ENCODE results near the gene DTX2.
"Not testable (repeated sequence)": the region's sequence is repeated elsewhere in the genome, so short reads cannot be mapped to it uniquely, and the experiment has no call there.

DTX2 gene

DNA sequence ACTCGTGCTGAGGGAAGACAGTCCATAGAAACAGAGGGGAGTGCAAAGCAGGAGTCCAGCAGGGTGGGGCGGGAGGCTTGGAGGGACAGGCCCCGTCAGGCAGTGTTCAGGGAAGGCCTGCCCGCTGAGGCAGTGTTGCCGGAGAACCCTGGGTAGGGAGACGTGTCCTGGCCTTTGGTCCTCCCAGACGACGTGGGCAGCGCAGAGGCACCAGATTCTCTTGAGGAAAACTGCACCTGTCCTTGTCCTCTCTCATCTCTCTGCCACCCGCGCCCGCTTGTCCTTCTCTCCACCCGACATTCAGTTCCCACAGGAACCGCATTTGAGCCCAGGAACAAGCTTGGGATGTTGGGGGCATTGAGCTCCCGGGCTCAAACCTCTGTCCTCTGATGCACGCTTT, 34.2 kb downstream of the DTX2 start:
- not testable (repeated sequence) for DNase-seq

DNA sequence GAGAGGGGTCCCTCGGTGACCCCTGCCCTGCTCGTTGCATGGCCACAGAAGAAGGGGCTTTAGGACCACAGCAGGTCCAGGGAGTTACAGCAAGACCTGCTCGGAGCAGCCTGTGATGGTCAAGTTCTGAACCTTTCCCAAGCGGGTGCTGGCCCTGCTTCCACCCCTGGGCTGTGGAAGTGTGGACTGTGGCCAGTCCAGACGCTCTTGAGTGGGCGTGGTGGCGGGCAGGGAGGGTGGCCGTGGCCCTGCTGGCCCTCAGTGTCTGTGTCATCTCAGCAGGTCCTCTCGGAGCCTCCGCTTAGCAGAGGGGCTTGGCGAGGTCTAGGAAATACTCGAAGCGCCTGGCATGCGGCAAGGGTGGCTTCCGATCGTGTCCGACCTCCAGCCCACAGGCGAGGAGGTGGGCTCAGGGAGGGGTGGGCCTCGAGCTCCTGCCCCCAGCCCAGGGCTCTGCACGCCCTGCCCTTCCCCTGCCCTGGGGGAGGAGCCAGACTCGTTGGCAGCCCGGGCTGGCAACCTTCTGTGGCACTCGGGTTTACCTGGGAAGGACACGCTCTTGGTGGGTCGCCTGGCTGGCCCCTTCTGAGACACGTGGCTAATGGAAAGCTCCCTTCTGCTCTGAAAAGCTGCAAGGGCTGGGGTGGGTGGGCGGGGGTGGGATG, 36.5 kb downstream of the DTX2 start:
- not testable (repeated sequence) for DNase-seq

DNA sequence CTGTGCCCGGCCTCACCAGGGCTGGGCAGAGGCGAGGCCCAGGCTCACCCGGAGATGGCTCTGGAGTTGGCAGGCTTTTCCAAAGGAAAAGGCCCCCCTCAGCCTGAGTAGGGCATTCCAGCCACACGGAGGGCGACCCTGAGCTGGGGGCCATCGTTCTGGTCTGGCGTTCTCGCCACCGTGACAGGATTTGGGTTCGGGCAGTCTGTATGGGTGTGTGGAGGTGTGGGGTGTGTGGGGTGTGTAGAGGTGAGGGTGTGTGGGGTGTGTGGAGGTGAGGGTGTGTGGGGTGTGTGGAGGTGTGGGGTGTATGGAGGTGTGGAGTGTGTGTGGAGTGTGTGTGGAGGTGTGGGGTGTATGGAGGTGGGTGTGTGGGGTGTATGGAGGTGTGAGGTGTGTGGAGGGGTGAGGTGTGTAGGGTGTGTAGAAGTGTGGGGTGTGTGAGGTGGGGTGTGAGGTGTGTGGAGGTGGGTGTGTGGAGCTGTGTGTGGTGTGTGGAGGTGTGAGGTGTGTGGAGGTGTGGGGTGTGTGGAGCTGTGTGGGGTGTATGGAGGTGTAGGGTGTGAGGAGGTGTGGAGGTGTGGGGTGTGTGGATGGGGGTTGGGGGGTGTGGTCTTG, 37.2 kb downstream of the DTX2 start:
- not testable (repeated sequence) for DNase-seq

DNA sequence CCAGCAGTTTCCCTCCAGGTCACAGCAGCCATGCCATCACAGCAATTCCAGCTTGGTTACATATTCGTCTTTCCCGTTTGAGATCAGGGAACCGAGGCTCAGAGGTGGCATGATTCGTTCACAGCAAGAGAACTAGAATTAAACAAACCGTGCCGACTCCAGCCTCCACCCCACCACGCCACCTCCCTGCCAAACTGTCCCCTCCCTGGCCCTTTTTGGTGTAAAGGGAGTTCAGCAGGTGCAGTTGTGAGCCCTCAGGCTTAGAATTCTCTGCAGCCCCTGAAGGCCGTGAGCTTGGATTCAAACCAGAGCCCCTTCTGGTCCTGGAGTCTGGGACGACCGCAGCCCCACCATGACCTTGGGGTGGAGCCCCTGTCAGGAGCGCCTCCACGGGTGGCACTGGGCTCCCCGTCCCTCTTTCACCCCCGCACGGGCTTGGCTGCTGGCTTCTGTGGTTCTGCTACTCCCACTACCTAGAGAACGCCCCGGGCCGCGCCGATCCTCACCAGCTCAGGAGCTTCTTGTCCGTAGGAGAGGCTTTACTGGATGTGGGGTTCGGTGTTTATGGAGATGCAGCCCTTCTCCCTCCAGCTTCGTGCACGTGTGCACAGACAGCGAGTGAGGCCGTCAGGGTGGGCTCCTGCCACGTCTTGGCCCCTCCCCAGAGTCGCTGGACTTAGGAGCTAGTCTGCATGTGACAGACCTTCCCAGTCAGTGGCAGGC, 37.9 kb downstream of the DTX2 start:
- DNase-seq = not testable (repeated sequence)

DNA sequence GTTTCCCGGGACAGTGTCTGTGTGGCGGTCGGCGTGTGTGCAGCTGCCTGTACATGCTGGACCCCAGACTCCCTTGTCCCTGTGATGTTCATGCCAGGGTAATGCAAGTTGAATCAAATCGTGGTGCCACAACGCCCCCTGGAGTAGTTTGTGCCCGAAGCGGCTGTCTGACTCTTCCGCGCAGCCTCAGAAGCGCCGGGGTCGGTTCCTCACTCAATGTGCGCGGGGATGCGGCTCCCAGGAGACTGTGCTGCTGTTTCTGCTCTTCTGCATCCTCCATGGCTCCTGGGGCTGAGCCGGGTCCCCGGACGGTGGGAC, 38.4 kb downstream of the DTX2 start:
- not testable (repeated sequence) for DNase-seq

DNA sequence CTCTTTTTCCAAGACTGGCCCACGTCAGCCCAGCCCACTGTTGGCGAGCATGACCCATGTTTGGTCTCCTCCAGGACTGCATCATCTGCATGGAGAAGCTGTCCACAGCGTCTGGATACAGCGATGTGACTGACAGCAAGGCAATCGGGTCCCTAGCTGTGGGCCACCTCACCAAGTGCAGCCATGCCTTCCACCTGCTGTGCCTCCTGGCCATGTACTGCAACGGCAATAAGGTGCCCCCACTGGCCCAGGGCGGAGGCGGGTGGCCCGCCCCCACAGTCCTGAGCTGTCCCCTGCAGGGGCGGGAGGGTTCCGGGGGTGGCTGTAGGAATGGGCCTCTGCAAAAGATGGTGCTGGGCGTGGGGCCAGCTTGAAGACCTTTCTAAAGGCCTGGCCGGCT, 40.7 kb downstream of the DTX2 start:
- not testable (repeated sequence) for DNase-seq

DNA sequence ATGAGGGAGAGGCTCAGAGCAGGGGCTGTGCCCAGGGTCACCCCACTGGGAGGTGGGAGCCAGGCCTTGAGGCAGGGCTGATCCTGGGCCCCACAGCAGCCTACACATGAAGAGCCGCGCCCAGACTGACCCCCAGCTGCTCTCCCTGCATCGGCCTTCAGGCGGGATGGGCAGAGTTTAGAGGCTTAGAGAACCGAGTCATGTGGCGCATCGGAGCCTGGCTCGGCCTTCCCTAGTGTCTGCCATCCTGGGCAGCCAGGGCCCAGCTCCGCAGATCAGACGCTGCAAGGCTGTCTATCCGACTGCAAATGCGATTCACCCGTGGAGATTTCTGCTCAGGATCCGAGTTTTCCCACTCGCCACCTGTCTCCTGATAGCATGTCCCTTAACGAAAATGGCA, 41.3 kb downstream of the DTX2 start:
- DNase-seq = not testable (repeated sequence)

DNA sequence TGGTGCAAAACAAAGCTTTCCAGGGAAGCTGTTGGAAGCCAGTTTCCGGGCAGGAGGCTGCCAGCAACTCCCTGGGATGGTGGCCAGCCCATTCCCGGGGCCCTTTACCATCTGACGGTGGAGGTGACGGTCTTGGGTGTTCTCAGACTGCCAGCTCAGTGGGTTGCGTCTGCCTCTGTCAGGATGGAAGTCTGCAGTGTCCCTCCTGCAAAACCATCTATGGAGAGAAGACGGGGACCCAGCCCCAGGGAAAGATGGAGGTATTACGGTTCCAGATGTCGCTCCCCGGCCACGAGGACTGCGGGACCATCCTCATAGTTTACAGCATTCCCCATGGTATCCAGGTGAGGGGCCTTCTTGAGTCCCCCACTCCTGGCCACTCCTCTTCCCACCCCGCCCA, 41.7 kb downstream of the DTX2 start:
- DNase-seq = not testable (repeated sequence)

DNA sequence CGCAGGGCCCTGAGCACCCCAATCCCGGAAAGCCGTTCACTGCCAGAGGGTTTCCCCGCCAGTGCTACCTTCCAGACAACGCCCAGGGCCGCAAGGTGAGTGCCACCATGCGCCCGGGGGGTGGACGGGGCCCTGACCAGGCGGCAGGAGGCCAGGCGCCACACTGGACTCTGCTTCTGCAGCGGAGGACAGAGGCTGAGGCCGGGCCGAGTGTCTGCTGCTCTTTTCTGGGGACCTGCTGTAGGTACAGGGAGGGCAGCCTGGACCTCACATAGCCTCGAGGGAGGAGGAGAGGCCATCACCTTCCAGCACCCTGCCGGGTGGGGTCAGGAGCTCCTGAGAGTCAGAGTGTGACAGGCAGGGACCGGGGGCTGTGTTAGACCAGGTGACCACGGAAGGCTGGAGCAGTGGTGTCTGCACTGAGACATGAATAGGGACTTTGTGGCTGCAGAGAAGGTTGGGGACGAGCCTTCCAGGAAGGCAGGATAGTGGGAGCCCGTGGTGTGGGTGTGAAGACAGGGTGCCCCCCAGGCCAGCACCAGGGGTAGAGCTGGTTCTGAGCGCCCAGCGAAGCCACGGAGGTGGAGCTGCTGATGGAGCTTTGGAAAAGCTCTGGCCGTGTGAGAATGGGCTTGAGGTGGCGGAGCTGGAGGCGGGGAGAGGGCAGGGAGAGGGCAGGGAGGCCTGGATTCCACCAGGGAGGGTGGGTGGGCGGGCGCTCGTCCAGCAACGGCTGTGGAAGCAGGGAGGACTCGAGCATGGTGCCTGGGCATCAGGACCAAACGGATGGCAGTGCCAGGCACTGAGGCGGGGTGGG, 43.0 kb downstream of the DTX2 start:
- not testable (repeated sequence) for DNase-seq

DNA sequence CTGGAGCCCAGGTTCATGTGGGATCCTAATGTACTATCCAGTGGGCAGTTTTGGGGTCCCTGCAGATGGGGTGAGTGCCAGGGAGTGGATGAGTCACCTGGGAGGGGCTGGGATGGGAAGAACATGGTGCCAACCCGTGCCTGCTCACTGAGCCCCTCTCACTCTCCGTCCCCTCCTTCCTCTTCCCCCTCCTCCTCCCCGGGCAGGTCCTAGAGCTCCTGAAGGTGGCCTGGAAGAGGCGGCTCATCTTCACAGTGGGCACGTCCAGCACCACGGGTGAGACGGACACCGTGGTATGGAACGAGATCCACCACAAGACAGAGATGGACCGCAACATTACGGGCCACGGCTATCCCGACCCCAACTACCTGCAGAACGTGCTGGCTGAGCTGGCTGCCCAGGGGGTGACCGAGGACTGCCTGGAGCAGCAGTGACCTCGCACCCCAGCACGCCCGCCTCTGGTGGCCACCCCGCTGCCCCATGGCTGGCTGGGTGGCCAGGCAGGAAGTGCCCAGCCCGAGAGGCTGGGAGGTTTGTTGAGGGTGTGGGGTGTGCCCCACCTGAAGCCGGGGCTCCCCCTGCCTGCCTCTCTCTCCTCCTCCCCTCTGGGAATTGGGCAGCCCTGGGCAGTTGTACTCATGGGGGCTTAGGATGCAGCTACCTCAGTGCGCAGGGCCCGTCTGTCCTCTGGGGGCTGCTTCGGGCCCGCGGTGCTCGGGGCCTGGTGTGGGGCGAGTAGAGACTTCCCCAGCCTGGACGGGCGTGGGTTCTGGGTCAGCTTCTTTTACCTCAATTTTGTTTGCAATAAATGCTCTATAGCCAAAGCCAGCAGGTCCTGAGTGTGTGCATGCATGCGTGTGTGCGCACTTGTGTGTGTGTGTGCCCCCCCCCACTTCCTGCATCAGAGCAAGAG, 43.9 kb downstream of the DTX2 start:
- no peak for DNase-seq

DNA sequence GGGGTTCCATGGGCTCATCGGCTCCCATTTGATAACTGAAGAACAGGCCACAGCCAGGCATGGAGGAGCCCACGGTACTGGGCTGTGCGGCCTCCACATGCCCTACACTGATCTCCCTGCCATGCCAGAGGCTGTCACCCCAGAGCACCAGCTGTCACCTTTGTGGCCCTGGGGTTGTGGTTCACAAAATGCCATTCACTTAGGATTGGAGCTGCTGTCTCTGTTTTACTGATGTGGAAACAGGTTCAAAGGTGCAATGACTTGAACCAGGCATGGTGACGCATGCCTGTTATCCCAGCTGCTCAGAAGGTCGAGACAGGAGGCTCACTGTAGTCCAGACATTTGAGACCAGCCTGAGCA, 44.6 kb downstream of the DTX2 start:
- DNase-seq = no peak

DNA sequence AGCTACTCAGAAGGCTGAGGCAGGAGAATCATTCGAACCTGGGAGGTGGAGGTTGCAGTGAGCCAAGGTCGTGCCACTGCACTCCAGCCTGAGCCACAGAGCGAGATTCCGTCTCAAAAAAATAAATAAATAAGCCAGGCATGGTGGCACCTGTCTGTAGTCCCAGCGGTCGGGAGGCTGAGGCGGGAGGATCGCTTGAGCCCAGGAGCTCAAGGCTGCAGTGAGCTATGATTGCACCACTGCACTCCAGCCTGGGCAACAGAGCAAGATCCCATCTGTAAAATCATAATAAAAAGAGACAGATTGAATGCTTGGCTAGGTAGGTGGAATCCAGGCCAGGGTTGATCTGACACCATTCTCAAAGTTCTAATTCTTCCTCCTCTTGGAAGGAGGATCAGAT, 45.1 kb downstream of the DTX2 start:
- not testable (repeated sequence) for DNase-seq

DNA sequence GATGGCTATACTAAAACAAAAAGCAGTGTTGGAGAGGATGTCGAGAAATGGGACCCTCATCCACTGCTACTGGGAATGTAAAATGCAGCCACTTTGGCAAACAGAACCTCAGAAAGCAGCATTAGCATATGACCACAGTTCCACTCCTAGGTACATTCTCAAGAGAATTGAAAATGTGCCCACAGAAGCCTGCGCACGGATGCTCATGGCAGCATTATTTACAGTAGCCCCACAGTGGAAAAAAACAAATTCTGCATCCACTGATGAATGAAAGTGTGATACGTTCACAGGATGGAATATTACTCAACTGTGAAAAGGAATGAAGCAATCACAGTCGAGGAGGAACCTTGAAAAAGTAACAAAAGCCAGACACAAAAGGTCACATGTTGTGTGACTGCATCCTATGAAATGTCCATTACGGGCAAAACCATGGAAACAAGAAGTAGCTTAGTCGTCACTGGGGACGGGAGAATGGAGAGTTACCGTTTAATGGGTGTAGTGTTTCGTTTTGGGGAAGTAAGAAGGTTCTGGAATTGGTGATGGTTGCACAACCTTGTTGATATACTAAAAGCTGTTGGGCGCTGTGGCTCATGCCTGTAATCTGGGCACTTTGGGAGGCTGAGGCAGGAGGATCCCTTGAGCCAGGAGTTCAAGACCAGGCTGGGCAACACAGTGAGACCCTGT, 46.4 kb downstream of the DTX2 start:
- DNase-seq = no peak

DNA sequence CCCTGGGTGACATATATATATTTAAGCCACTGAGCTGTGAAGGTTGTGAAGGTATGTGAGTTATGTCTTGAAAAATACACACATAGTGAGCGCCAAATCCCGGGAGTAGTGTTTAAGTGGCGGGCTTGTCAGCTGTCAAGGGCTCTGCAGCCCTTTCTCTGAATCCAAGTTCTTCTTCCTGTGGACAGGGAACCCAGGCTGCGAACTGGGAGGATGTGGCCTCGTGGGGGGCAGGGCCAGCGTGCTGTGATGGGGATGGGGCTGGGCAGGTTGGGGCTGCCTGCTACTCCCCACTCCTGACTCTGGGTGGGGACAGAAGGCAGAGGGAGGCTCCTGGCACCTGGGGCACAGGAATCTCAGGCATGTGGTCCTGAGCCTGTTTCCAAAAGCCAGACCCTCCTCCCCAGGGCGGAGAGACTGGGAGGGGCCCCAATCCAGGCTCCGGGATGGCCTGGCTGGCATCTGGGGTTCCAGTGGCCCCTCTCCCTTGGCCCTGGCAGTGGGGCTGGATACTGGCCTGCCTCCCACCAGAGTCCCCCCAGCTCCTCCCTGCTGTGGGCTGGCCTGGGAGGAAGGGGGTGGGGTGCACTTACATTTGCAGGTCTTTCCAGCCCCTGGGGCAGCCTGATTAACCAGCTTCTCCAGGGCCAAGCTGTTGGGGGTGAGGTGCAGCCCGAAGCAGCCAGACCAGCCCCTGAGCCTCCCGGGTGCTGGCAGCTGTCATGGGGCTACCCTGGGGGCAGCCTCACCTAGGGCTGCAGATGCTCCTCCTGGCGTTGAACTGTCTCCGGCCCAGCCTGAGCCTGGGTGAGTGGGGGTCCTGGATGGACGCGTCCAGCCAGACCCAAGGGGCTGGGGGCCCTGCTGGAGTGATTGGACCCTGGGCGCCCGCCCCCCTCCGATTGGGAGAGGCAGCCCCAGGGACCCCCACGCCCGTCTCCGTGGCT, 48.7 kb downstream of the DTX2 start, which contains the start of gene UPK3B:
UPK3B (plus strand) TSS at position 622 of the 947 bp plus-strand sequence; CDS start at position 723, 101 bp downstream.
- no peak for DNase-seq

DNA sequence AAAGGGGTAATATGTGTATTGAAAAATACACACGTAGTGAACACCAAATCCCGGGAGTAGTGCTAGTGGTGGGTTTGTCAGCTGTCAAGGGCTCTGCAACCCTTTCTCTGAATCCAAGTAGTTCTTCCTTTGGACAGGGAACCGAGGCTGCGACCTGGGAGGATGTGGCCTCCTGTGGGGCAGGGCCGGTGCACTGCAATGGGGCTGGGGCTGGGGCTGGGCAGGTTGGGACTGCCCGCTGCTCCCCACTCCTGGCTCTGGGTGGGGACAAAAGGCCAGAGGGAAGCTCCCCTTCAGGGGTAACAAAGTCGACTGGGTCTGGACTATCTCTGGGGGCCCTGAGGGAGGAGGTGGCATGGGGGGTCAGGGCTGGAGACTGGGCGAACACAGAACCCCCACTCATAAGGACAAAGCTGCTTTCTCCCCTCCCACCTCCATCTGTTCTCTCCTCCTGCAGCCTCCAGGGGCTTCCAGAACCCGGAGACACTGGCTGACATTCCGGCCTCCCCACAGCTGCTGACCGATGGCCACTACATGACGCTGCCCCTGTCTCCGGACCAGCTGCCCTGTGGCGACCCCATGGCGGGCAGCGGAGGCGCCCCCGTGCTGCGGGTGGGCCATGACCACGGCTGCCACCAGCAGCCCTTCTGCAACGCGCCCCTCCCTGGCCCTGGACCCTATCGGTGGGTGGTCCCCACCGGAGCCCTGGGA, 49.8 kb downstream of the DTX2 start:
- not testable (repeated sequence) for DNase-seq

DNA sequence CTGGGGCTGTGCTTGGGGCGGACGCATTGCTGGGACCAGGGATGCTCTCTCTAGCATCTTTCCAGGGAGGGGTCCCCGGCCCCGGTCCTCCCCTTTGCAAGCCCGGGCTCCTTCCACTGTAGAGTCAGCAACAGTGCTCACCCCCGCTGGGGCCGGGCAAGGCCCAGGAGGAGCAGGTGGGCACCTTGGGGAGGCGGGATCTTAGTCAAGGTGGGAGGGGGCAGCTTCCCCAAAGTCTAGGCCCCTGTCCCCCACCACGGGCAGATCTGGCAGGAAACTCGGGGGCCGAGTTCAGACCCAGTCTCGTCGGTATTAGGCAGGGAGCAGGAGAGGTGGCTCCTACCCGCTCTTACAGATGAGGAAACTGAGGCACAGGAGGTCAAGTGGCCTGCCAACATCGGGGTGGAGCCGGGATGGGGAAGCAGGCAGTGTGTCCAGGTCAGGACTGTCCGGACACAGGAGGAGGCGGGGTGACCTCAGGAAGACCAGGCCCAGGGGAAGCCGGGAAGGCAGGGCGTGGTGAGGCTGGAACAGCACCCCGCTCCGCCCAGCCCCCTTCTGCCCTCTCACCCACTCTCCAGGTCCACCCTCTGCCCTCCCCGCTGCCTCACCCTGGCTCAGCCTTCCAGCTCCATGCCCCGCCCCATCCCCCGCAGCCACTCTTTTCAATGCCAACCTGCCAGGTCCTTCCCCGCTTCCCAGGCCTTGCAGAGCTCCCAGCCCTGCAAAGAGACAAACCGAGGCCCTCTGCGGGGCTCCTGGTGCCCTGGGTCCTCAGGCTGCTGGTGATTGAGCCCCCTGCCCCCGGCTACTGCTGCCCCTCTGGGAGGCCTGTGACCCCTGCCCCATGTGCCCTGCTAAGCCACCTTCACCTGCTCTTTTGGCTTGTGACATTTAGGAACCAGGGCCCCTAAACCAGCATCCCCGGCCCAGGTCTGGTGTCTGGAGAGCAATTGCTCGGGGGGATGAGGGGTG, 50.7 kb downstream of the DTX2 start:
- DNase-seq = not testable (repeated sequence)

DNA sequence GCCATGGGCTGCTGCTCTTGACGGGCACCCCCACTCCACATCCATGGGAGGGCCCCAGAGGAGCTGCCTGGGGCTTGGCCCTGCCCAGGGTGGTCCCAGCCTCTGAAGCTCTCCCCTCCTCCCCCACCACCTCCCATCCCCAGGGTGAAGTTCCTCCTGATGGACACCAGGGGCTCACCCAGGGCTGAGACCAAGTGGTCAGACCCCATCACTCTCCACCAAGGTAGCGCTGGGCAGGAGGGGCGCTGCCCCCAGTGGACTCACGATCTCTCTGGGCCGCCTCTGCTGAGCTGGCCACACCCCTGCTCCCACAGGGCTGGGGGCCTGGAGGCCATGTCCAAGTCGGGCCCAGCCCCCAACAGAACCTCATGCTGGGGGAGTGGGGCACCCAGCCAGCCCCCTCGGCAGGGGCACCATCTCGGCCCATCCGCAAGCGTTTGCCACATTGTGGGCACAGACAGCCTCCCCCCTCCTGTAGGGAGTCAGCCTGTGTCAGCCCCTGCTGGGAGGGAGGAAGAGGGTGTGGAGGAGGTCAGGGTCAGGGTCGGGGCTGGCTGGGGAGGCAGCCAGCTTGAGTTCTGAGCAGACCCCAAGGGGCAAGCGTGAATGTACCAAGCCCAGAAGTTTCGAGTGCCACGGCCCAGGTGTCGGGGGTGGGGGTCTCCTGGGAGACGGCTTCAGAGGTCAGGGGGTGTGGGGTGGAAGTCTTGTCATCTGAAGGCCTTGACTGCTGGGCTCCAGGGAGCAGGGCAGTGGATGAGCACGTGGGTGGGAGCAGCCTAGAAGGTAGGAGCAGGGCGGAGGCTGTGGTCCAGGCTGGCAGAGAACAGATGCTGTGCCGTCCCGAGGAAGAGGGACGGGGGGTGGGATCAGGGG, 51.7 kb downstream of the DTX2 start:
- no peak for DNase-seq
